GM21825 (cell line): ENCODE results near the gene SGSM1.
"Not testable (repeated sequence)": the region's sequence is repeated elsewhere in the genome, so short reads cannot be mapped to it uniquely, and the experiment has no call there.

Experiments used
- ATAC-seq: cut with Tn5 transposase; IDR thresholded peaks from one replicate; pipeline ENCODE4 v1.9.1; 2021; ENCODE audit warnings: mild to moderate bottlenecking, moderate library complexity; ENCODE audit not compliant: unreplicated experiment

Gene SGSM1

GRCh38 chr22:24893341-24894070, 87.5 kb downstream of the SGSM1 start:
- ATAC-seq = no peak

DNA sequence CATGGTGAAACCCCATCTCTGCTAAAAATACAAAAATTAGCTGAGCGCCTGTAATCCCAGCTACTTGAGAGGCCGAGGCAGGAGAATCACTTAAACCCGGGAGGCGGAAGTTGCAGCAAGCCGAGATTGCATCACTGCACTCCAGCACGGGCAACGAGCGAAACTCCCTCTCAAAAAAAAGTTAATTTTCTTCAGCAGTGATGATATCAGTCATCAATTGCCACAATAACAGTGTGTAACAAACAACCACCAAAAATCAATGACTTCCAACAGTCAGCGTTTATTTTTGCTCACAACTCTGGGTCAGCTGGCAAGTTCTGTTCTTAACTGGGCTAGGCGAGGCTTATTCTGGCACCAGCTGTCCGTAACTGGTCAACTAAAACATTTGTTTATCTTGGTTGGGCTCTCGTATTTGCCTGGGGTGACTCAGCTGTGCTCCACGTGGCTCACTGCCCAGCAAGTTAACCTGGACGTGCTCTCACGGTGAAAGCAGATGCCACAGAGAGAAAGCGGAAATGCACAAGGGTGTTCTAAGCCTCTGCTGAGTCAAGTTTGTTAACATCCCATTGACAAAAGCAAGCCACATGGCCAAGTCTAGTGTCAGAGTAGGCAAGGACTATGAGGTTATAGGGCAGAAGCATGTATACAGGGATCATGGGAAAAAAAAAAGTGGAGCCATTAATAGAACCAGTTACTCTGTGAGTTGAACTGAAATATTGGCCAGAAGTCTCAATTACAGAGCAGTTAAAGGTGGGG, 88.4 kb downstream of the SGSM1 start:
- no peak for ATAC-seq

GRCh38 chr22:24894998-24895397, 89.0 kb downstream of the SGSM1 start:
- no peak for ATAC-seq

- ATAC-seq = no peak
These were observed 95.4 kb downstream of the SGSM1 start for GRCh38 chr22:24901448-24901847.

DNA sequence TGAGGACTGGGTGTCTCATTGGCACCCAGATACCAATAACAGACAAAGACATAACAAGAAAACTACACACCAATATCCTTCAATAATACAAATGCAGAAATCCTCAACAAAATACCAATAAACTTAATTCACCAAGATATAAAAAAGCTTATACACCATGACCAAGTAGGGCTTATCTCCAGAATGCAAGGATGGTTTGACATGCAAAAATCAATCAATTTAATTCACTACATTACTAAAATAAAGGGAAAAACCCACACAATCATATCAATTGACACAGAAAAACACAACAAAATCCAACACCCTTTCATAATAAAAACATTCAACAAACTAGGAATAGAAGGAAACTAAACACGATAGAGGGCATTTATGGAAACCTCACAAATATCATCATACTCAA, 99.9 kb downstream of the SGSM1 start:
- no peak for ATAC-seq

GRCh38 chr22:24907101-24907500, 101.1 kb downstream of the SGSM1 start:
- not testable (repeated sequence) for ATAC-seq

DNA sequence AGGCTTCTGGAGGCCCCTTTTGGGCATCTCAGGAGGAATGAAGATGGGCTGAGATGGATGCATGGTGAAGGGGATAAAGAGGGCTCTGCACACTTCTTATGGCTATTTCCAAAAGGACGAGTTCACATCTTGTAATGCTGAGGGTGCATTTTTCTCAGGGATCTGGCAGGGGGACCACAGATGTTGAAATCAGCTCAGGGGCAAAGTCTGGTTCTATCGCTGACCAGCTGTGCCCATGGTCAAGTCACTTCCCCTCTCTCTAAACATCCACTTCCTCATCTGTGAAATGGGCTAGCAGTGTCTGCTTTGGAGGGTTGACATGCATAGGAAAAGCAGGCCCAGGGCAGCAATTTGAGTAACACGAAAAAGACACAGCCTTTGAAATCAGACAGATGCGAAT, 114.0 kb downstream of the SGSM1 start:
- ATAC-seq = no peak

DNA sequence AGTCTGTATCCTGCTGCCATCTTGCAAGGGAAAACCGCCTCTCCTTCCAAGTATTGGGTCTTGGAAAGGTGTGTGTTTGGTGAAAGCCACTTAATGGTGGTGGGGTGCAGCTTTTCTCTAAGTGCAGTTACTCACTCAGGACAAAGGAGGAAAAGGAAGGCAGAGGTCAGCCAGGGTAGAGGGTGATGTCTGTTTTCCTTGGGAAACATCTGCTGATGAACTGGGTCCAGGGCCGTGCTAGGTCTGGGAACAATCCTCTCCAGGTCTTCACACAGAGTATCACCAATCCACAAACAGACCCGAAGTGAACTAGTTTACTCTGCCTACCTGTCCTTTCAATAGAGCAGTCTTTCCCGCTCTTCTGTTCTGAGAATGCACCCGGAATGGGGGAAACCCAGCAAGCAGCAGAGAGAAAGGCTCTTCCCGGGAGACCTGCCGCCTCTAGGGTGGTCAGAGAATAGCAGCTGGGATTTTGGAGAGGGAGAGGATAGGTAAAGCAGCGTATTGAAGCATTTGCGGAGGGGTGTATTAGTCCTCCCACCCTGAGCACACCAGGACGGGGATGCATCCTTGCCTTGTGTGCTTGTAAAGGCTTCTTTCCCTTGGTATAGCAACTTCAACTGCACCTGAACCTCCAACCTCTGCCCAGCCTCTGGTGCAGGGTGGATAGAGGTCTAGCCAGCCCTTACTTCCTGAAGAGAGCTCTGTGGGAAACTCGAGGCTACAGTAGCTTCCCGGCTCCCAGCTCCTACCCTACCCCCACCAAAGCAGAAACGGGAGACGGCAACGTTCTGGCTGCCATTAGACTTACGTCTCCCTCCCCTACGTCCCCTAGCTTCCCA, 119.8 kb downstream of the SGSM1 start:
- ATAC-seq = no peak

DNA sequence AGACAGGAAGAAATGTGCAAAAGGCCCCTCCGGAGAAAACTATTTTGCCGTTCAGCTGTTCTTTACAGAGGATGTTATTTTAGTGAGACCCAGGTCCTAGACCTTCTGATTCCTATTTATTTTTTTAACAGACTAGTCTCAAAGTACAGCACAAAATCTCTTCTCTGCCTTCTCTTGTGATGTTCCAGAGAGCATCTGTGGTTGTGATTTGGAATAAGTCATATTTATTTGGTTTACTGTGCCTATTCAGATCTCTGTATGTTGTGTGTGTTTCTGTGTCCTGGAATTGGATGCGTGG, 120.4 kb downstream of the SGSM1 start:
- ATAC-seq = no peak

DNA sequence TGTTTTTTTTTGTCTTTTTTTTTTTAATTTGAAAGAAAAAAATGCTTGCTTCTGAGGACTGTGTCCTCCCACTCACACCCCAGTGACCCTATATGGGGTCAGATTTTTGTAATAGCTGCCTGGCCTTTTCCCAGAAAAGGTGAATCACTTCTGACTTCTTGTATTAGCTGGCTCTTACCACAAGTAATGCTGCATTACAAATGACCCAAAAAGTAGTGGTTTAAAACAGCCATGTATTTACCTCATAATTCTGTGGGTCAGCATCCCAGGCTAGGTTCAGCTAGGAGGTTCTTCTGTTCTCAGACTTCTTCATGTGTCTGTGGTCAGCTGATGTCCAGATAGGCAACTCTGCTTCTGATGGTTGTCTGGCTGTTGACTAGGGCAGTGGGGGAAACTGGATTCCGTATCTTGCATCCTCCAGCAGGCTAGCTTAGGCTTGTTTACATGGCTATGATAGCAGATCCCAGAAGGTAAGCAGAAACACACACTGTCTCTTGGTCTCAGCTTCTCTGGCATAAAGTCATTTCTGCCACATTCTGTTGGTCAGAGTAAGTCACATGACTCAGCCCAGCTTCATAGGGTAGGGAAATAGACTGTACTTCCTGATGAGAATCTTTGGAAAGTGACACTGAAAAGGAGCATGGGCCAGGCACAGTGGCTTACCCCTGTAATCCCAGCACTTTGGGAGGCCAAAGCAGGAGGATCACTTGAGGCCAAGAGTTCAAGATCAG, 121.0 kb downstream of the SGSM1 start:
- no peak for ATAC-seq

GRCh38 chr22:24928322-24928721, 122.3 kb downstream of the SGSM1 start:
- ATAC-seq = no peak

- ATAC-seq = no peak
These were observed 124.7 kb downstream of the SGSM1 start for GRCh38 chr22:24930678-24931077.

- no peak for ATAC-seq
These were observed 129.9 kb downstream of the SGSM1 start for GRCh38 chr22:24935771-24936483.

- ATAC-seq = no peak
These were observed 131.1 kb downstream of the SGSM1 start for GRCh38 chr22:24937114-24937513.

DNA sequence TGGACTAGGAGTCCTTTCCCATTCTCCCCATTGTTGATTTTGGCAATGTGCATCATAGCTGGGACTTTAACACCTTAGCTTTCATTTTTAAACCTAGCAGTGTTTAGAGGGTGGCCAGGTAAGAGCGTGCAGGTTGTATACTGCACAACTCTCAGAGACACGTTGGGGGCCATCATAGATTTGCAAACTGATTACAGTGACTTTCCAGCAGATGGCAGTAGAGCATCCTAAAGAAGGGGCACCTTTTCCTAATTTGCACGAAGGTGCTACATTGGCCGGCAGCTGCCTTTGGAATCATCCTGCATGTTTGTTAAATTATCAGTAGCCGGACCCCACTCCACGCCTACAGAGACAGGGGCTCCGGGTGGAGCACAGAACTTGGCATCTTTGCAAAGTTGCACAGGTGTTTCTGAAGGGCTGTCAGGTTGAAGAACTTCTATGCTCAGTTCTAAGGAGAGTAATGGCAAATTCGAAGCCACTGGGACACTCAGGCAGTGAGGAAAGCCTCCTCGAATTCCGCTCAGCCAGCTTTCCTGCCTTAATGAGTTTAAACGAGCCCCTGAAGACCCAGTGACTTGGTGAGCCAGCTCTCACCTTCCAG, 132.8 kb downstream of the SGSM1 start:
- no peak for ATAC-seq

GRCh38 chr22:24942301-24942700, 136.3 kb downstream of the SGSM1 start:
- no peak for ATAC-seq

- no peak for ATAC-seq
These were observed 138.4 kb downstream of the SGSM1 start for GRCh38 chr22:24944217-24944937.

GRCh38 chr22:24945430-24945829, 139.4 kb downstream of the SGSM1 start:
- no peak for ATAC-seq

DNA sequence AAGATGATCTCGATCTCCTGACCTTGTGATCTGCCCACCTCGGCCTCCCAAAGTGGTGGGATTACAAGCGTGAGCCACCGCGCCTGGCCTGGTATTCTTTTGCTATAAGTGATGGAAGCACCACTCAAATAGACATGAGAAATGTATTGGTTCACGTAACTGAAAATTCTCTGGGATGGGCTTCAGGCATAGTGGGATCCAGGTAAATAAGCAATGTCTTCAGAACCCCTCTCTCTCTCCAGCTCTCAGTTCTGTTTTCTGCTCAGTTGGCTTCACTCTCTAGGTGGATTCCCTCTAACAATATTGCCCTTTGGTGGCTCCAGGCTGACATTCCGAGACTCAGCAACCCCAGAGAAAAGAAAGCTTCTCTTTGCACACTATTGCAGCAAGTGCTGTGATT, 141.4 kb downstream of the SGSM1 start:
- no peak for ATAC-seq
